AG09309 (cell line): ENCODE measurements around the gene MAGEA2.
"Not testable (repeated sequence)": the region's sequence is repeated elsewhere in the genome, so short reads cannot be mapped to it uniquely, and the experiment has no call there.

Experiments used
- DNase-seq: peaks from one replicate; pipeline ENCODE4 v3.0.0-alpha.2; 2010; ENCODE audit warnings: low read depth
- H3K4me3 ChIP-seq: 2 replicates; pipeline ENCODE4 v1.5.1; 2011; ENCODE audit warnings: mild to moderate bottlenecking, low read depth, low read length, moderate library complexity; ENCODE audit not compliant: control insufficient read depth
- TF ChIP-seq, protein P1 (sequence below): IDR thresholded peaks from 2 replicates; pipeline ENCODE4 v1.5.1; 2011; ENCODE audit warnings: mild to moderate bottlenecking, low read depth, low read length, inconsistent platforms; ENCODE audit not compliant: insufficient read depth, control insufficient read depth; ENCODE audit errors: missing control alignments

Gene MAGEA2

DNA sequence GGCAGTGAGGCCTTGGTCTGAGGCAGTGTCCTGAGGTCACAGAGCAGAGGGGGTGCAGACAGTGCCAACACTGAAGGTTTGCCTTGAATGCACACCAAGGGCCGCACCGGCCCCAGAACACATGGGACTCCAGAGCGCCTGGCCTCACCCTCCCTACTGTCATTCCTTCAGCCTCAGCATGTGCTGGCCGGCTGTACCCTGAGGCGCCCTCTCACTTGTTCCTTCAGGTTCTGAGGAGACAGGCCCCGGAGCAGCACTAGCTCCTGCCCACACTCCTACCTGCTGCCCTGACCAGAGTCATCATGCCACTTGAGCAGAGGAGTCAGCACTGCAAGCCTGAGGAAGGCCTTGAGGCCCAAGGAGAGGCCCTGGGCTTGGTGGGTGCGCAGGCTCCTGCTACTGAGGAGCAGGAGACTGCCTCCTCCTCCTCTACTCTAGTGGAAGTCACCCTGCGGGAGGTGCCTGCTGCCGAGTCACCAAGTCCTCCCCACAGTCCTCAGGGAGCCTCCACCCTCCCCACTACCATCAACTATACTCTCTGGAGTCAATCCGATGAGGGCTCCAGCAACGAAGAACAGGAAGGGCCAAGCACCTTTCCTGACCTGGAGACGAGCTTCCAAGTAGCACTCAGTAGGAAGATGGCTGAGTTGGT is 17.7 kb downstream of the MAGEA2 start:
- DNase-seq, result no peak
- TF ChIP-seq, protein P1, sequence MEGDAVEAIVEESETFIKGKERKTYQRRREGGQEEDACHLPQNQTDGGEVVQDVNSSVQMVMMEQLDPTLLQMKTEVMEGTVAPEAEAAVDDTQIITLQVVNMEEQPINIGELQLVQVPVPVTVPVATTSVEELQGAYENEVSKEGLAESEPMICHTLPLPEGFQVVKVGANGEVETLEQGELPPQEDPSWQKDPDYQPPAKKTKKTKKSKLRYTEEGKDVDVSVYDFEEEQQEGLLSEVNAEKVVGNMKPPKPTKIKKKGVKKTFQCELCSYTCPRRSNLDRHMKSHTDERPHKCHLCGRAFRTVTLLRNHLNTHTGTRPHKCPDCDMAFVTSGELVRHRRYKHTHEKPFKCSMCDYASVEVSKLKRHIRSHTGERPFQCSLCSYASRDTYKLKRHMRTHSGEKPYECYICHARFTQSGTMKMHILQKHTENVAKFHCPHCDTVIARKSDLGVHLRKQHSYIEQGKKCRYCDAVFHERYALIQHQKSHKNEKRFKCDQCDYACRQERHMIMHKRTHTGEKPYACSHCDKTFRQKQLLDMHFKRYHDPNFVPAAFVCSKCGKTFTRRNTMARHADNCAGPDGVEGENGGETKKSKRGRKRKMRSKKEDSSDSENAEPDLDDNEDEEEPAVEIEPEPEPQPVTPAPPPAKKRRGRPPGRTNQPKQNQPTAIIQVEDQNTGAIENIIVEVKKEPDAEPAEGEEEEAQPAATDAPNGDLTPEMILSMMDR, result no peak
- H3K4me3 ChIP-seq, result no peak overlapping the region

DNA sequence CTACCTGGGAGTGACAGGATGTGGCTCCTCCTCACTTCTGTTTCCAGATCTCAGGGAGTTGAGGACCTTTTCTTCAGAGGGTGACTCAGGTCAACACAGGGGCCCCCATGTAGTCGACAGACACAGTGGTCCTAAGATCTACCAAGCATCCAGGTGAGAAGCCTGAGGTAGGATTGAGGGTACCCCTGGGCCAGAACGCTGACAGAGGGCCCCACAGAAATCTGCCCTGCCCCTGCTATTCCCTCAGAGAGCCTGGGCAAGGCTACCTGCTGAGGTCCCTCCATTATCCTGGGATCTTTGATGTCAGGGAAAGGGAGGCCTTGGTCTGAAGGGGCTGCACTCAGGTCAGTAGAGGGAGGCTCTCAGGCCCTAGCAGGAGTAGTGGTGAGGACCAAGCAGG is 18.5 kb downstream of the MAGEA2 start:
- H3K4me3 ChIP-seq, result no peak overlapping the region
- TF ChIP-seq, protein P1, result no peak
- no peak for DNase-seq

DNA sequence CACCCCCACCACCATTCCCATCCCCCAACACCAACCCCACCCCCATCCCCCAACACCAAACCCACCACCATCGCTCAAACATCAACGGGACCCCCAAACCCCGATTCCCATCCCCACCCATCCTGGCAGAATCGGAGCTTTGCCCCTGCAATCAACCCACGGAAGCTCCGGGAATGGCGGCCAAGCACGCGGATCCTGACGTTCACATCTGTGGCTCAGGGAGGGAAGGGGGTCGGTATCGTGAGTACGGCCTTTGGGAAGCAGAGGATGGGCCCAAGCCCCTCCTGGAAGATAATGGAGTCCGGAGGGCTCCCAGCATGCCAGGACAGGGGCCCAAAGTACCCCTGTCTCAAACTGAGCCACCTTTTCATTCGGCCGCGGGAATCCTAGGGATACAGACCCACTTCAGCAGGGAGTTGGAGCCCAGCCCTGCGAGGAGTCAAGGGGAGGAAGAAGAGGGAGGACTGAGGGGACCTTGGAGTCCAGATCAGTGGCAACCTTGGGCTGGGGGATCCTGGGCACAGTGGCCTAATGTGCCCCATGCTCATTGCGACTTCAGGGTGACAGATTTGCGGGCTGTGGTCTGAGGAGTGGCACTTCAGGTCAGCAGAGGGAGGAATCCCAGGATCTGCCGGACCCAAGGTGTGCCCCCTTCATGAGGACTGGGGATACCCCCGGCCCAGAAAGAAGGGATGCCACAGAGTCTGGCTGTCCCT is 19.3 kb downstream of the MAGEA2 start:
- DNase-seq, result not testable (repeated sequence)
- H3K4me3 ChIP-seq, result peak overlapping the region; percentile 10; the same call in 1 of the 2 replicates

DNA sequence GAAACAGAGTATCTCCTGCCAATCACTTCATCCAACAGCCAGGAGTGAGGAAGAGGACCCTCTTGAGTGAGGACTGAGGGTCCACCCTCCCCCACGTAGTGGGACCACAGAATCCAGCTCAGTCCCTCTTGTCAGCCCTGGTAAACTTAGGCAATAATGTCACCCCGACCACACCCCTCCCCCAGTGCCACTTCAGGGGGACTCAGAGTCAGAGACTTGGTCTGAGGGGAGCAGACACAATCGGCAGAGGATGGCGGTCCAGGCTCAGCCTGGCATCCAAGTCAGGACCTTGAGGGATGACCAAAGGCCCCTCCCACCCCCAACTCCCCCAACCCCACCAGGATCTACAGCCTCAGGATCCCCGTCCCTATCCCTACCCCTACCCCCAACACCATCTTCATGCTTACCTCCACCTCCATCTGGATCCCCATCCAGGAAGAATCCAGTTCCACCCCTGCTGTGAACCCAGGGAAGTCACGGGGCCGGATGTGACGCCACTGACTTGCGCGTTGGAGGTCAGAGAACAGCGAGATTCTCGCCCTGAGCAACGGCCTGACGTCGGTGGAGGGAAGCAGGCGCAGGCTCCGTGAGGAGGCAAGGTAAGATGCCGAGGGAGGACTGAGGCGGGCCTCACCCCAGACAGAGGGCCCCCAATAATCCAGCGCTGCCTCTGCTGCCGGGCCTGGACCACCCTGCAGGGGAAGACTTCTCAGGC is 20.2 kb downstream of the MAGEA2 start, which contains the start of the genes CSAG1 and MAGEA12:
CSAG1 (minus strand) TSS at position 461 of the 715 bp plus-strand sequence. CDS start 1,261 bp downstream, outside the sequence.
MAGEA12 (plus strand) TSS at position 497 of the 715 bp plus-strand sequence. CDS start 2,405 bp downstream, outside the sequence.
- no peak for DNase-seq
- H3K4me3 ChIP-seq, result peak within 1 kb of the TSS; percentile 10
- TF ChIP-seq, protein P1, result no peak

DNA sequence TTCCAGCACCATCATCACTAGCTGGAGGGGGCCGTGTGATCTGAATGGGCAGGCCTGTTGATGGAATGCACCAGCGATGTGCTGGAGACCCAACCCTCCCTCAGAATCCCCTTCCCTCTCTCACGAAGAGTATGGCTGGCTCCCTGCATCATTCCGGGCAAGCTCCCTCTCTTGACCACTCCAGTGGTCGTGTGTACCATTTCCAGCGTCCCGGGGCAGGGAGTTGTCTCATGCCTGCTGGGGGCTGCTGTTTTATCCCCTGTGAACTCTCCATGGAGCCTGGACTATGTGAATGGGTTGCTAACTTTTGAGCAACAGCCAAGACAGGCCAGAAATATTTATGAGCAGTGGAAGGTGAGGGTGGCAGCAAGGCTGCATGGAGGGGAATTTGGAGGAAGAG is 28.2 kb downstream of the MAGEA2 start:
- DNase-seq, result no peak
- TF ChIP-seq, protein P1, result no peak

DNA sequence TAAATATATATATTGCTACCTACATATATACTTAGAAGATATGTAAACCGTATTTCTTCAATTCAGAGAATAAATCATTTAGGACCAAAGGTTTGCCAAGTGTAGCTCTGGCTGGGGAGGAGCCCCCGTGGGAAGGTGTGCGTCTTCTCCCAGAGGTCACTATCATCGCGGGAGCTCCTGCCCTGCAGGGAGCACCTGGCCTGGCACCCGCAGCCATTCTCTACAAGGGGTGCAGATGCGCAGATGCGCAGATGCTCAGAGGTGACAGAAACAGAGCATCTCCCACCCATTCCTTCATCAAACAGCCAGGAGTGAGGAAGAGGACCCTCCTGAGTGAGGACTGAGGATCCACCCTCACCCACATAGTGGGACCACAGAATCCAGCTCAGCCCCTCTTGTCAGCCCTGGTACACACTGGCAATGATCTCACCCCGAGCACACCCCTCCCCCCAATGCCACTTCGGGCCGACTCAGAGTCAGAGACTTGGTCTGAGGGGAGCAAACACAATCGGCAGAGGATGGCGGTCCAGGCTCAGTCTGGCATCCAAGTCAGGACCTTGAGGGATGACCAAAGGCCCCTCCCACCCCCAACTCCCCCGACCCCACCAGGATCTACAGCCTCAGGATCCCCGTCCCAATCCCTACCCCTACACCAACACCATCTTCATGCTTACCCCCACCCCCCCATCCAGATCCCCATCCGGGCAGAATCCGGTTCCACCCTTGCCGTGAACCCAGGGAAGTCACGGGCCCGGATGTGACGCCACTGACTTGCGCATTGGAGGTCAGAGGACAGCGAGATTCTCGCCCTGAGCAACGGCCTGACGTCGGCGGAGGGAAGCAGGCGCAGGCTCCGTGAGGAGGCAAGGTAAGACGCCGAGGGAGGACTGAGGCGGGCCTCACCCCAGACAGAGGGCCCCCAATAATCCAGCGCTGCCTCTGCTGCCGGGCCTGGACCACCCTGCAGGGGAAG is 39.5 kb downstream of the MAGEA2 start, which contains the start of gene MAGEA2B:
MAGEA2B (plus strand) TSS at position 814 of the 973 bp plus-strand sequence. CDS start 2,479 bp downstream, outside the sequence.
- H3K4me3 ChIP-seq, DNase-seq: not testable (repeated sequence)

More for the DNA sequence above, 28.2 kb downstream of the MAGEA2 start:
- H3K4me3 ChIP-seq, result no peak overlapping the region

DNA sequence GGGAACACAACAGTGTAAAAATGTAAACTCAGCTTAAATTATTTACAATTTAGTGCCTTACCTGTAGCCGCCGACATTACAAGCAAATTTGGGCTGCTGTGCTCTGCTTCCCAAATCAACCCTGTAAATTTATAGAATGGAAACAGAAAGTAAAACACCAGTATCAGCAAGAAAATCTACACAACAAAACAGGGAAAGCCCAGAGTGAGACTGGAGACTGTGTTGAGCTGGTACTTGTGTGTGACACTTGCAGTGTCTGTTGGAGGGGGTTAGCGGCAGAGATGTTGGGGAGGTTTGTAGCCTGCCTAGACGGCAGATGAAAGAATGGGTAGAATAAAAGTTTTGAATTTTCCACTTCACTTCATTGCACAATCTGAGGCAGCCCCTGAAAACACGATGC is 40.4 kb downstream of the MAGEA2 start:
- DNase-seq, result not testable (repeated sequence)

DNA sequence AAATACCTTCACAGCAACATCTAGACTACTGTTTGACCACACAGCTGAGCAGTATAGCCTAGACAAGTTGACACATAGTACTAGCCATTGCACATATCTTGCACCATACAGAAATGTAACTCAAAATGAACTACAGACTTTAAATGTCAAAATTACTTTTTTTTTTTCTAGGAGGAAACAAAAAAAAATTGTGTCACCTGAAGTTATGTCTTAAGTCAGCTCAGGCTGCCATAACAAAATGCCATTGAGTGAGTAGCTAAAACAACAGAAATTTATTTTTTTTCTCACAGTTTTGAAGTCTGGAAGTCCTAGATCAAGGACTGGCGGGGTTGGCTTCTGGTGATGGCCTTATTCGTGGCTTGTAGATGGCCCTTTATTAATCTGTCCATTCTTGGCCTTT is 44.5 kb downstream of the MAGEA2 start, which contains the start of gene CSAG2:
CSAG2 (minus strand) TSS at position 101 of the 400 bp plus-strand sequence. CDS start 161 bp downstream, outside the sequence.
- H3K4me3 ChIP-seq, DNase-seq: not testable (repeated sequence)

More for the DNA sequence above, 40.4 kb downstream of the MAGEA2 start:
- not testable (repeated sequence) for H3K4me3 ChIP-seq

DNA sequence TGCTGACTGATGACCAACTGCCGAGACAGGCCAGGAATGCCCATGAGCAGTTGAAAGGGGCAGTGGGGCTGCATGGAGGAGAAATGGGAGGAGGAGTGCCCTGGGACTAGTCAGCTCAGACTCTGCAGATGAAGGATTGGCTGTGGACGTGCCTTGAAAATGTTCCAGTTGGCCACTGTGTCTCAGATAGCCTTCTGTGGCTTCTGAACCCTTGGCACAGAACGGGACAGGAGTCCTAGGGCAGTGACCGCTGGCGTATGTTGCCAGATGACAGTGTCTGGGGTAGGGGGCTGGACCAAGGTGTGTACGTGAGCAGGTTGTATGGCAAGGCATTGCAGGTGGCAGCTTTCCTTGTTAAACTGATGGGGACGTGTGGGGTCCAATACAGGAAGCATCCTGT is 47.1 kb downstream of the MAGEA2 start:
- H3K4me3 ChIP-seq, DNase-seq: not testable (repeated sequence)

DNA sequence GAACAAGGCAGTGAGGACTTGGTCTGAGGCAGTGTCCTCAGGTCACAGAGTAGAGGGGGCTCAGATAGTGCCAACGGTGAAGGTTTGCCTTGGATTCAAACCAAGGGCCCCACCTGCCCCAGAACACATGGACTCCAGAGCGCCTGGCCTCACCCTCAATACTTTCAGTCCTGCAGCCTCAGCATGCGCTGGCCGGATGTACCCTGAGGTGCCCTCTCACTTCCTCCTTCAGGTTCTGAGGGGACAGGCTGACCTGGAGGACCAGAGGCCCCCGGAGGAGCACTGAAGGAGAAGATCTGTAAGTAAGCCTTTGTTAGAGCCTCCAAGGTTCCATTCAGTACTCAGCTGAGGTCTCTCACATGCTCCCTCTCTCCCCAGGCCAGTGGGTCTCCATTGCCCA is 53.3 kb downstream of the MAGEA2 start:
- not testable (repeated sequence) for H3K4me3 ChIP-seq, DNase-seq
